ENCODE measurements around the gene TCEAL9.

DNA sequence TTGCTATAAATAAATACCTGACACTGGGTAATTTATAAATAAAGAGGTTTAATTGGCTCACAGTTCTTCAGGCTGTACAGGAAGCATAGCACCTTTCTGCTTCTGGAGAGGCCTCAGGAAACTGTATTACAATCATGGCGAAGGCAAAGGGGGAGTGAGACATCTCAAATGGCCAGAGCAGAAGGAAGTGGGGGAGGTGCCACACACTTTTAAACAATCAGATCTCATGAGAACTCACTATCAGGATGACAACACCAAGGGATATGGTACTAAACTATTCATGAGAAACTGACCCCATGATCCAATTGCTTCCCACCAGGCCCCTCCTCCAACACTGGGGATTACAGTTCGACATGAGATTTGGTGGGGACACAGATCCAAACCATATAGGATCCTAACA is 11.7 kb upstream of the TCEAL9 start:
- TF ChIP-seq, protein P1, sequence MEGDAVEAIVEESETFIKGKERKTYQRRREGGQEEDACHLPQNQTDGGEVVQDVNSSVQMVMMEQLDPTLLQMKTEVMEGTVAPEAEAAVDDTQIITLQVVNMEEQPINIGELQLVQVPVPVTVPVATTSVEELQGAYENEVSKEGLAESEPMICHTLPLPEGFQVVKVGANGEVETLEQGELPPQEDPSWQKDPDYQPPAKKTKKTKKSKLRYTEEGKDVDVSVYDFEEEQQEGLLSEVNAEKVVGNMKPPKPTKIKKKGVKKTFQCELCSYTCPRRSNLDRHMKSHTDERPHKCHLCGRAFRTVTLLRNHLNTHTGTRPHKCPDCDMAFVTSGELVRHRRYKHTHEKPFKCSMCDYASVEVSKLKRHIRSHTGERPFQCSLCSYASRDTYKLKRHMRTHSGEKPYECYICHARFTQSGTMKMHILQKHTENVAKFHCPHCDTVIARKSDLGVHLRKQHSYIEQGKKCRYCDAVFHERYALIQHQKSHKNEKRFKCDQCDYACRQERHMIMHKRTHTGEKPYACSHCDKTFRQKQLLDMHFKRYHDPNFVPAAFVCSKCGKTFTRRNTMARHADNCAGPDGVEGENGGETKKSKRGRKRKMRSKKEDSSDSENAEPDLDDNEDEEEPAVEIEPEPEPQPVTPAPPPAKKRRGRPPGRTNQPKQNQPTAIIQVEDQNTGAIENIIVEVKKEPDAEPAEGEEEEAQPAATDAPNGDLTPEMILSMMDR (optimal IDR thresholded peaks at IDR 0.05 in 1 of 3, IDR thresholded peaks at IDR 0.05 in 1 of 3, conservative IDR thresholded peaks at IDR 0.05 in 1 of 3; ENCODE audit: extremely low read depth in 1 of 3, insufficient read depth in 2 of 3, low read length in 3 of 3) = no peak
- no peak for TF ChIP-seq EZH2 (IDR thresholded peaks at IDR 0.05; ENCODE audit: low read length)
